ENCODE measurements around the gene TRIM7. TPM values are rescaled to one million over a fixed set of nuclear protein-coding genes. Genes with fewer than 3 reads are reported as not detected.

The TRIM7 gene
- total and polyA plus RNA-seq, 9 of the 15 experiments (the other 6 are each of a cell fraction or from before 2014, with no cell fraction given): 2.6 to 14.9 (median 8.9) TPM

DNA sequence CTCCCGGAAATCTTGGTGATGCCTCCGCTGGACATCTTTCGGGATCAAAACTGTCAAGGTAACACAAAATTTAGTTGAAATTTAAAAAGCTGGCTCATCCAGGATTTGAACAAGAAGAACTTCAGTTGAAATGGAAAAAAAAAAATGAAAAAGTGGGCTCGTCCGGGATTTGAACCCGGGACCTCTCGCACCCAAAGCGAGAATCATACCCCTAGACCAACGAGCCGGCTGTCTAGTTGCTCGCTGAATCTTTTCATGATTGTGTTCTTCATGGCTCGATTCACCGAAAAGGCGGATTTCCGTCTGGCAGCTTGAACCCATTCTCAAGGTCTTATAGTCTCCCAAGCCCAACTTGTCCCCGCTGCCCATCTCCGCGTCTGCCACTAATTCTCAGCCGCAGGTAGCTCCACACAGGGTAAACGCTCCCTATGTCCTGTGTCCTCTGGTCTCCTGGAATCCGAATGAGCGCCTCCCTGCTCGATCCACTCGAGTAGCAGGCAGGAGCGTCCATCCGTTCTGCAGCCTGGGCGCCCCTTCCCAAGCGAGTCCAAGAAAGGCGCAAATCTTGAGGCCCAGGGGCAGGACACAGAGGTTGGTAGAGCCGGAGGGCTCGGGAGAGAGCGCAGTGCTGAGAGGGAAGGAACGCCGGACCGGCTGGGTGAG lies 16.2 kb downstream of the TRIM7 start (continued):
- TF ChIP-seq KLF10 (CRISPR knock-in tag; IDR thresholded peaks at IDR 0.05): no peak
- no peak for TF ChIP-seq SAFB2 (IDR thresholded peaks at IDR 0.05; ENCODE audit: borderline replicate concordance, low read depth, low read length, severe bottlenecking)
- TF ChIP-seq DDX20 (tag; IDR thresholded peaks at IDR 0.05; ENCODE audit: low read depth): no peak
- TF ChIP-seq NBN (IDR thresholded peaks at IDR 0.05; ENCODE audit: low read depth): no peak
- TF ChIP-seq, protein P1, sequence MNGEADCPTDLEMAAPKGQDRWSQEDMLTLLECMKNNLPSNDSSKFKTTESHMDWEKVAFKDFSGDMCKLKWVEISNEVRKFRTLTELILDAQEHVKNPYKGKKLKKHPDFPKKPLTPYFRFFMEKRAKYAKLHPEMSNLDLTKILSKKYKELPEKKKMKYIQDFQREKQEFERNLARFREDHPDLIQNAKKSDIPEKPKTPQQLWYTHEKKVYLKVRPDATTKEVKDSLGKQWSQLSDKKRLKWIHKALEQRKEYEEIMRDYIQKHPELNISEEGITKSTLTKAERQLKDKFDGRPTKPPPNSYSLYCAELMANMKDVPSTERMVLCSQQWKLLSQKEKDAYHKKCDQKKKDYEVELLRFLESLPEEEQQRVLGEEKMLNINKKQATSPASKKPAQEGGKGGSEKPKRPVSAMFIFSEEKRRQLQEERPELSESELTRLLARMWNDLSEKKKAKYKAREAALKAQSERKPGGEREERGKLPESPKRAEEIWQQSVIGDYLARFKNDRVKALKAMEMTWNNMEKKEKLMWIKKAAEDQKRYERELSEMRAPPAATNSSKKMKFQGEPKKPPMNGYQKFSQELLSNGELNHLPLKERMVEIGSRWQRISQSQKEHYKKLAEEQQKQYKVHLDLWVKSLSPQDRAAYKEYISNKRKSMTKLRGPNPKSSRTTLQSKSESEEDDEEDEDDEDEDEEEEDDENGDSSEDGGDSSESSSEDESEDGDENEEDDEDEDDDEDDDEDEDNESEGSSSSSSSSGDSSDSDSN (IDR thresholded peaks at IDR 0.05; ENCODE audit: borderline replicate concordance in 1 of 2, low read depth in 2 of 2, low read length in 2 of 2): peak in 1 of 2 experiments; percentile 55; a peak in 1 of 4 replicates
- no peak for TF ChIP-seq DMBX1 (CRISPR knock-in tag; IDR thresholded peaks at IDR 0.05; ENCODE audit: borderline replicate concordance)
- no peak for TF ChIP-seq ZNF124 (CRISPR knock-in tag; IDR thresholded peaks at IDR 0.05)
- no peak for TF ChIP-seq CHAMP1 (IDR thresholded peaks at IDR 0.05)
- no peak for TF ChIP-seq NRF1 (conservative IDR thresholded peaks at IDR 0.05 in 1 of 2, IDR thresholded peaks at IDR 0.05 in 1 of 2)
- TF ChIP-seq ILK (tag; IDR thresholded peaks at IDR 0.05; ENCODE audit: borderline replicate concordance, low read depth): no peak
- TF ChIP-seq TAF9B (IDR thresholded peaks at IDR 0.05; ENCODE audit: partially characterized antibody): no peak
- 0 out of 4 replicates have a peak, but pooled peaks of 1 of the 2 experiments have one; percentile 61 for TF ChIP-seq ARNT (IDR thresholded peaks at IDR 0.05)
- no peak for TF ChIP-seq GATA2 (CRISPR knock-in tag; IDR thresholded peaks at IDR 0.05)
- no peak for TF ChIP-seq ATF1 (CRISPR knock-in tag; IDR thresholded peaks at IDR 0.05)
- TF ChIP-seq ATF1 (tag; IDR thresholded peaks at IDR 0.05): no peak
- TF ChIP-seq ZNF384 (IDR thresholded peaks at IDR 0.05; ENCODE audit: low read depth, low read length): peak; percentile 62; the same call in 1 of the 2 replicates
- peak; percentile 30; the same call in 1 of the 2 replicates for TF ChIP-seq RNF2 (IDR thresholded peaks at IDR 0.05)
- TF ChIP-seq NR2C2 (CRISPR knock-in tag; IDR thresholded peaks at IDR 0.05): peak; percentile 14; the same call in 1 of the 2 replicates
- no peak for TF ChIP-seq NR2C2 (tag; IDR thresholded peaks at IDR 0.05)
- TF ChIP-seq MCM7 (IDR thresholded peaks at IDR 0.05): no peak
- TF ChIP-seq NONO (IDR thresholded peaks at IDR 0.05; ENCODE audit: low read depth in 2 of 2, low read length in 1 of 2): no peak
- peak; percentile 24; the same call in 1 of the 2 replicates for TF ChIP-seq PHF8 (IDR thresholded peaks at IDR 0.05; ENCODE audit: borderline replicate concordance, low read length)
- 0 out of 2 replicates have a peak, but pooled peaks have one; percentile 3 for TF ChIP-seq GATAD2A (IDR thresholded peaks at IDR 0.05)
- TF ChIP-seq SRF (CRISPR knock-in tag; IDR thresholded peaks at IDR 0.05): peak in 1 of 2 experiments; percentile 83; a peak in 1 of 4 replicates
- TF ChIP-seq, protein P2, sequence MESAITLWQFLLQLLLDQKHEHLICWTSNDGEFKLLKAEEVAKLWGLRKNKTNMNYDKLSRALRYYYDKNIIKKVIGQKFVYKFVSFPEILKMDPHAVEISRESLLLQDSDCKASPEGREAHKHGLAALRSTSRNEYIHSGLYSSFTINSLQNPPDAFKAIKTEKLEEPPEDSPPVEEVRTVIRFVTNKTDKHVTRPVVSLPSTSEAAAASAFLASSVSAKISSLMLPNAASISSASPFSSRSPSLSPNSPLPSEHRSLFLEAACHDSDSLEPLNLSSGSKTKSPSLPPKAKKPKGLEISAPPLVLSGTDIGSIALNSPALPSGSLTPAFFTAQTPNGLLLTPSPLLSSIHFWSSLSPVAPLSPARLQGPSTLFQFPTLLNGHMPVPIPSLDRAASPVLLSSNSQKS (CRISPR knock-in tag; IDR thresholded peaks at IDR 0.05): no peak
